H1 (cell line): ENCODE measurements around the gene NR4A1. TPM values are rescaled to one million over a fixed set of nuclear protein-coding genes. Genes with fewer than 3 reads are reported as not detected.
A peak's percentile ranks its signal among the peaks of the same experiment; 100 is the strongest.

Source experiments
- CTCF ChIA-PET: fragments of 300-600 bp; sonication (Branson Sonifier 250); formaldehyde crosslinking; loops from one replicate; lab custom pipeline; 2021; ENCODE audit not compliant: partially characterized antibody; lab: Charles Lee
- POLR2A ChIA-PET: fragments of 300-600 bp; sonication (Branson Sonifier 250); formaldehyde crosslinking; loops from one replicate; lab custom pipeline; 2021; ENCODE audit warnings: inconsistent platforms; ENCODE audit not compliant: partially characterized antibody; lab: Charles Lee
- DNase-seq, 2 experiments: peaks; one replicate each; pipeline versions ENCODE4 v3.0.0 to v3.0.0-alpha.2; 2010 to 2022; ENCODE audit warnings: low spot score in 2 of 2, low read depth in 1 of 2, mixed read lengths in 1 of 2
- FAIRE-seq: peaks from 2 replicates; lab custom pipeline; 2011; peaks lifted over from hg19 to GRCh38; lab: Jason Lieb, UNC
- H2AFZ ChIP-seq: 2 replicates; pipeline ENCODE4 v1.8.1; 2012; ENCODE audit warnings: low read length, inconsistent platforms
- H2AK5ac ChIP-seq: 2 replicates; pipeline ENCODE4 v1.6.1; 2013; ENCODE audit warnings: low read depth, low read length
- H2BK120ac ChIP-seq: replicated peaks from 2 replicates; pipeline ENCODE3; 2013; ENCODE audit warnings: low read depth, low read length, inconsistent platforms
- H2BK12ac ChIP-seq: 2 replicates; pipeline ENCODE4 v1.6.1; 2013; ENCODE audit warnings: low read depth, low read length
- H2BK15ac ChIP-seq: 2 replicates; pipeline ENCODE4 v1.6.1; 2013; ENCODE audit warnings: low read length
- H2BK20ac ChIP-seq: 2 replicates; pipeline ENCODE4 v1.6.1; 2013; ENCODE audit warnings: low read length
- H2BK5ac ChIP-seq: 2 replicates; pipeline ENCODE4 v1.6.1; 2013; ENCODE audit warnings: low read depth, low read length
- H3K14ac ChIP-seq: 2 replicates; pipeline ENCODE4 v1.6.1; 2013; ENCODE audit warnings: inconsistent platforms; ENCODE audit not compliant: insufficient read length
- H3K18ac ChIP-seq: 2 replicates; pipeline ENCODE4 v1.6.1; 2013; ENCODE audit warnings: low read length; ENCODE audit errors: extremely low read depth
- H3K23ac ChIP-seq: 2 replicates; pipeline ENCODE4 v1.6.1; 2013; ENCODE audit warnings: inconsistent platforms; ENCODE audit not compliant: insufficient read length
- H3K23me2 ChIP-seq: 2 replicates; pipeline ENCODE4 v1.6.1; 2013; ENCODE audit warnings: low read depth, low read length
- H3K27ac ChIP-seq: 2 replicates; pipeline ENCODE4 v1.6.1; 2011; ENCODE audit warnings: low read depth, low read length, inconsistent platforms
- H3K27me3 ChIP-seq, 4 experiments: replicated peaks in 1 of 4; 1 replicate in 1 of 4; 2 replicates in 3 of 4; pipeline versions ENCODE4 v1.6.1 to v1.8.1; 2011 to 2013; ENCODE audit warnings: low read length in 3 of 4, mild to moderate bottlenecking in 3 of 4, inconsistent platforms in 2 of 4, mixed read lengths in 2 of 4, moderate library complexity in 1 of 4; ENCODE audit not compliant: control insufficient read depth in 3 of 4, insufficient read depth in 3 of 4; ENCODE audit errors: extremely low read depth in 1 of 4
- H3K36me3 ChIP-seq, 4 experiments: 2 replicates each; pipeline versions ENCODE4 v1.6.1 to v1.8.1; 2011 to 2013; ENCODE audit warnings: mild to moderate bottlenecking in 4 of 4, low read length in 3 of 4, moderate library complexity in 2 of 4, control low read depth in 1 of 4, inconsistent platforms in 1 of 4; ENCODE audit not compliant: insufficient read depth in 4 of 4, control insufficient read depth in 2 of 4
- H3K4ac ChIP-seq: replicated peaks from 2 replicates; pipeline ENCODE3; 2013; ENCODE audit warnings: low read length, low read depth, mixed read lengths, inconsistent platforms; ENCODE audit not compliant: insufficient read length
- H3K4me1 ChIP-seq, 4 experiments: replicated peaks in 1 of 4; 1 replicate in 1 of 4; 2 replicates in 3 of 4; pipeline versions ENCODE4 v1.6.1 to v1.8.1; 2011 to 2013; ENCODE audit warnings: low read length in 3 of 4, inconsistent platforms in 2 of 4, mixed read lengths in 1 of 4; ENCODE audit not compliant: insufficient read depth in 4 of 4, control insufficient read depth in 3 of 4
- H3K4me2 ChIP-seq, 2 experiments: 2 replicates each; pipeline versions ENCODE4 v1.6.1 to v1.8.1; 2011 to 2013; ENCODE audit warnings: low read depth in 2 of 2, low read length in 2 of 2, control low read depth in 1 of 2, inconsistent platforms in 1 of 2, mild to moderate bottlenecking in 1 of 2; ENCODE audit not compliant: insufficient read depth in 1 of 2
- H3K4me3 ChIP-seq, 4 experiments: fragments of 200-600, 300-600 bp in 1 of 4; sonication (generic), shearing (Covaris generic), sonication (Bioruptor Twin) in 1 of 4; 2 replicates each; pipeline versions ENCODE4 v1.5.1 to v1.8.1; 2011 to 2016; ENCODE audit warnings: low read length in 4 of 4, low read depth in 3 of 4, control low read depth in 2 of 4, inconsistent platforms in 2 of 4, mild to moderate bottlenecking in 2 of 4, mixed read lengths in 1 of 4, moderate library complexity in 1 of 4; ENCODE audit not compliant: insufficient read depth in 2 of 4; ENCODE audit errors: extremely low read depth in 1 of 4
- H3K56ac ChIP-seq: replicated peaks from 2 replicates; pipeline ENCODE3; 2013; ENCODE audit warnings: low read depth, mild to moderate bottlenecking, mixed read lengths, low read length, inconsistent platforms; ENCODE audit not compliant: insufficient read length
- H3K79me1 ChIP-seq: 2 replicates; pipeline ENCODE4 v1.6.1; 2013; ENCODE audit warnings: low read depth, low read length, control low read depth
- H3K79me2 ChIP-seq, 2 experiments: 2 replicates each; pipeline versions ENCODE4 v1.6.1 to v1.8.1; 2012 to 2013; ENCODE audit warnings: low read length in 2 of 2, mild to moderate bottlenecking in 2 of 2, inconsistent platforms in 1 of 2; ENCODE audit not compliant: insufficient read depth in 2 of 2, control insufficient read depth in 1 of 2
- H3K9ac ChIP-seq, 4 experiments: replicated peaks in 1 of 4; 1 replicate in 1 of 4; 2 replicates in 3 of 4; pipeline versions ENCODE4 v1.6.1 to v1.8.1; 2011 to 2013; ENCODE audit warnings: low read depth in 3 of 4, low read length in 3 of 4, control low read depth in 2 of 4, mild to moderate bottlenecking in 2 of 4, moderate library complexity in 2 of 4, inconsistent platforms in 1 of 4; ENCODE audit errors: extremely low read depth in 1 of 4
- H3K9me3 ChIP-seq, 2 experiments: 2 replicates each; pipeline versions ENCODE4 v1.6.1 to v1.8.1; 2012 to 2013; ENCODE audit warnings: mild to moderate bottlenecking in 2 of 2, moderate library complexity in 2 of 2, control low read depth in 1 of 2, inconsistent platforms in 1 of 2, low read depth in 1 of 2, low read length in 1 of 2, mixed read lengths in 1 of 2; ENCODE audit not compliant: insufficient read depth in 2 of 2
- H4K20me1 ChIP-seq, 2 experiments: replicated peaks in 1 of 2; 2 replicates each; pipeline versions ENCODE3 to v1.8.1; 2011 to 2013; ENCODE audit warnings: inconsistent platforms in 2 of 2, low read length in 2 of 2, mild to moderate bottlenecking in 1 of 2; ENCODE audit not compliant: insufficient read depth in 2 of 2, control insufficient read depth in 1 of 2
- H4K5ac ChIP-seq: 2 replicates; pipeline ENCODE4 v1.6.1; 2013; ENCODE audit warnings: low read length, low read depth, mixed read lengths, inconsistent platforms; ENCODE audit not compliant: insufficient read length
- H4K8ac ChIP-seq: 2 replicates; pipeline ENCODE4 v1.8.0; 2013; ENCODE audit warnings: mild to moderate bottlenecking, moderate library complexity, low read length, inconsistent platforms; ENCODE audit not compliant: insufficient read depth; ENCODE audit errors: extremely low read depth
- H4K91ac ChIP-seq: replicated peaks from 2 replicates; pipeline ENCODE3; 2013; ENCODE audit warnings: low read length, mixed read lengths, inconsistent platforms; ENCODE audit not compliant: insufficient read length
- BCL11A ChIP-seq, 2 experiments: IDR thresholded peaks; one replicate each; pipeline ENCODE4 v1.6.1; 2011; ENCODE audit warnings: low read depth in 2 of 2, low read length in 2 of 2, mild to moderate bottlenecking in 2 of 2
- CBX5 ChIP-seq: fragments of 300-800, 300-1000 bp; sonication (generic); IDR thresholded peaks from 2 replicates; pipeline ENCODE4 v1.7.1; 2016; ENCODE audit warnings: antibody characterized with exemption, low read length, low read depth
- CEBPB ChIP-seq: IDR thresholded peaks from 2 replicates; pipeline ENCODE4 v1.6.1; 2012; ENCODE audit warnings: low read depth, low read length
- CHD2 ChIP-seq: IDR thresholded peaks from 2 replicates; pipeline ENCODE4 v1.6.1; 2012; ENCODE audit warnings: low read length, improper control_type of control experiment
- CREB1 ChIP-seq: IDR thresholded peaks from 2 replicates; pipeline ENCODE4 v1.6.1; 2012; ENCODE audit warnings: inconsistent platforms
- FOSL1 ChIP-seq: IDR thresholded peaks from 2 replicates; pipeline ENCODE4 v1.6.1; 2011; ENCODE audit warnings: mild to moderate bottlenecking, low read depth, low read length, moderate library complexity; ENCODE audit not compliant: insufficient read depth
- KDM1A ChIP-seq: fragments of 200-600, 300-600 bp; sonication (generic); IDR thresholded peaks from 2 replicates; pipeline ENCODE4 v1.7.1; 2016; ENCODE audit warnings: mild to moderate bottlenecking, low read length, borderline replicate concordance
- RAD21 ChIP-seq, 2 experiments: IDR thresholded peaks in 1 of 2; conservative IDR thresholded peaks in 1 of 2; 2 replicates each; pipeline ENCODE4 v1.6.1; 2011; ENCODE audit warnings: low read depth in 2 of 2, low read length in 2 of 2, improper control_type of control experiment in 1 of 2, inconsistent platforms in 1 of 2, mild to moderate bottlenecking in 1 of 2, moderate library complexity in 1 of 2
- RBBP5 ChIP-seq: IDR thresholded peaks from 2 replicates; pipeline ENCODE4 v1.7.1; 2012; ENCODE audit warnings: low read depth, mild to moderate bottlenecking, inconsistent platforms, low read length, moderate library complexity, borderline replicate concordance
- SIRT6 ChIP-seq: IDR thresholded peaks from one replicate; pipeline ENCODE4 v1.7.1; 2012; ENCODE audit warnings: low read length, inconsistent platforms
- SUZ12 ChIP-seq: fragments of 200-600 bp; sonication (generic); IDR thresholded peaks from 2 replicates; pipeline ENCODE4 v1.6.1; 2012; ENCODE audit warnings: mild to moderate bottlenecking, inconsistent platforms, low read length, moderate library complexity, mixed read lengths
- WGBS, 2 experiments: shearing (Covaris generic) in 1 of 2; methylation state at CpG; one replicate each; pipeline versions ENCODE4 v1.1.6 to v1.1.7; 2013 to 2015; ENCODE audit warnings: low lambda C conversion rate in 2 of 2, mixed read lengths in 2 of 2, inconsistent platforms in 1 of 2, low coverage in 1 of 2, missing lambda C conversion rate in 1 of 2; ENCODE audit not compliant: insufficient replicate concordance in 2 of 2, insufficient coverage in 1 of 2, insufficient read length in 1 of 2; ENCODE audit errors: extremely low coverage in 1 of 2, missing lambda C conversion rate in 1 of 2; 5-methylcytosine and 5-hydroxymethylcytosine counted together
- polyA plus RNA-seq, 7 experiments: library from polyadenylated mRNA; depleted of rRNA in 3 of 7; stranded (reverse) in 5 of 7; unstranded in 2 of 7; fragments of >200 nt in 5 of 7; fragments of 200-250 nt in 2 of 7; gene quantifications; 1 replicate in 5 of 7; 2 replicates in 1 of 7; 4 replicates in 1 of 7; pipeline versions ENCODE4 v1.2.1 to v1.2.3, GENCODE V29; 2011 to 2013; ENCODE audit warnings: missing spikeins in 2 of 7, mixed read lengths in 2 of 7
- total RNA-seq: library from RNA; stranded (reverse); fragmentation: NEBNext Ultra II Directional; extraction: Animal tissue kit (Norgen Biotek cat#: 25700); gene quantifications from 2 replicates; pipeline ENCODE4 v1.2.1, GENCODE V29; 2021

The NR4A1 gene
- total and polyA plus RNA-seq, 2 of the 8 experiments (the other 6 are each of a cell fraction or from before 2014, with no cell fraction given): 18.7 to 23.3 TPM

GRCh38 chr12:52062167-52063081 lies 11.2 kb downstream of the NR4A1 start:
- ChIA-PET CTCF (interaction anchor here (0.6 to 34.1 kb wide), 11 partner anchors 9 to 157 kb away, joined by 3 to 1022 read pairs (median 7); partner anchors contain the start of genes ATG101 and SMIM41), POLR2A (interaction anchor here (1.0 to 2.3 kb wide), 6 partner anchors 11 to 49 kb away, joined by 3 to 9 read pairs (median 4); partner anchors contain the start of genes NR4A1 and SMIM41)
- Histone ChIP-seq H4K91ac (no peak overlapping the region), H3K23me2 (no peaks in the 10 kb centered on the region), H3K9ac (no peak overlapping the region), H3K4me1 (no peaks in the 10 kb centered on the region; a peak in 1 of 7 replicates), H4K5ac (no peak overlapping the region), H3K14ac (no peak overlapping the region), H2BK15ac (no peak overlapping the region), H3K79me2 (no peaks in the 10 kb centered on the region), H3K56ac (no peak overlapping the region), H4K20me1 (peaks cover 0 to 2% of the 10 kb centered on the region in 2 experiments), H2BK20ac (no peak overlapping the region), H2BK5ac (no peak overlapping the region), H3K4me2 (no peak overlapping the region), H4K8ac (peak overlapping the region; percentile 40; the same call in 1 of the 2 replicates), H3K27ac (no peak overlapping the region), H3K4me3 (no peak overlapping the region), H3K36me3 (peaks cover 0 to 6% (median 4%) of the 10 kb centered on the region in 4 experiments; a peak in 3 of 8 replicates), H3K27me3 (peaks cover 0 to 2% (median 0%) of the 10 kb centered on the region in 4 experiments; a peak in 2 of 7 replicates), H2AFZ (no peak overlapping the region), H2AK5ac (no peak overlapping the region), H3K18ac (no peak overlapping the region), H2BK120ac (no peak overlapping the region), H2BK12ac (no peak overlapping the region), H3K79me1 (no peaks in the 10 kb centered on the region), H3K4ac (no peak overlapping the region), H3K9me3 (no peaks in the 10 kb centered on the region), H3K23ac (no peak overlapping the region)
- 85% methylated on average over 5 of the region's 6 CpGs; no CpG with 5 or more reads in 1 of the 2 experiments for WGBS, 2 experiments
- FAIRE-seq (no peak), DNase-seq (no peak)
- TF ChIP-seq CEBPB (no peak), CREB1 (no peak), SIRT6 (no peak), RBBP5 (no peak), RAD21 (IDR thresholded peaks at IDR 0.05 in 1 of 2, conservative IDR thresholded peaks at IDR 0.05 in 1 of 2; ENCODE audit: low read depth in 2 of 2, low read length in 2 of 2) (no peak), BCL11A (IDR thresholded peaks at IDR 0.05; ENCODE audit: low read depth in 2 of 2, low read length in 2 of 2) (no peak), SUZ12 (no peak), CHD2 (no peak), FOSL1 (no peak), CBX5 (no peak), KDM1A (no peak)
